ENCODE results near the gene CDH4.

The CDH4 gene

GRCh38 chr20:61897401-61898295 lies 645.6 kb downstream of the CDH4 start:
- no peak for DNase-seq

- no peak for DNase-seq
Observed at GRCh38 chr20:61898405-61898804, 646.3 kb downstream of the CDH4 start.

DNA sequence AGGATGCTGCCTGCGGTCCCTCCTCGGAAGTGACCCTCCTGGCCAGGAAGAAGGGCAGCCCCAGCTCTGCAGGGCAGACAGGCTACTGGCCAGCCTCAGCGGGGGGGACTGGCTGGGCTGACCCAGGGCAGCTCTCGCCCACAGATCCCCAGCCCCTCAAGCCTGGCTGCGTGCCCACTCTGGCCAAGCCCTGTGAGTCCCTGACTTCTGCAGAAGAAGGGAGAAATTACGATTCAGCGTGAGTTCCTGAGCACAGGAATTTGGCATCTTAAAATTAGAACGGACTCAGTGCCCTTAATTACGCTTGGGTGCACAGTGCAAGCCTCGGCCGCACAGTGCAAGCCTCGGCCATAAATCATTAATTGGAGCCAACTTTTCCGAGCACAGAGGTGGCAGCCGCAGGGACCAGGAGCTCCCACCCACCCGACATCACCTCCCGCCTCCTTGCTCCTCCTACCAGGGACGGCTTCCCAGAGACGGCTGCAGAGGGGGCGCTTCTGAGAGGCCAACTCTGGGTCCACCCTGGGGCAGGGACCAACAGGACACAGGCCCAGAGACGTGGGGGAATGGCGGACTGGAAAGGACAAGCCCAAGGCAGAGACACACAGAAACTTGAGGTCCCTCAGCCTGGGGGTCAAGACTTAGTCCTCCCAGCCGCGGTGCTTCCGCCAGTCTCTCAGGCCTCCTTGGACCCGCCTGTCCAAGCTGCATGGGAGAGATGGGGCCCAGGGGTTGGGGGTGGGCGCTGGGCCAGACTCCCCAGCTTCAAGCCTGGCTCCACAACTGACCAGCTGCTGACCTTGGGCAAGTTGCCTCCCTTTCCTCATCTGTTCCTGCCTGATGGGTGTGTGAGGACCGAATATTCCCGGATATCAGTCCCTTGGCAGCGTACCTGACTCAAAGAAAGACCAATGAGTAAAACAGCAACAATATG lies 648.2 kb downstream of the CDH4 start:
- no peak for DNase-seq

DNA sequence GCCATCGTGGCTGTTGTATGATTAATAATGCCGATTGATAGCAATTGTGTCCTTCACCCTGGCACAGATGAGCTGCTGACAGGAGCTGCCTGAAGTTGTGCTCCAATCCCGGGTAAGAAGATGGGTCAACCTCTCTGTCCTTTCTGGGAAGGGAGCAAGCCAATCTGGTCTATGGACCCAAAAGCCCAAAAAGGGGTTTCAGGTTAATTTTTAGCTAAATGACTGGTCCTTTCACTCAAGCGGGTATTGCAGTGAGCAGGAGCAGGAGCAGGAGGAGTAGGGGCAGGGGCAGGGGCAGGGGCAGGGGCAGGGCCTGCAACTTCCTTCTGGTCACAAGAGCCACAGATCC lies 648.9 kb downstream of the CDH4 start:
- no peak for DNase-seq

DNA sequence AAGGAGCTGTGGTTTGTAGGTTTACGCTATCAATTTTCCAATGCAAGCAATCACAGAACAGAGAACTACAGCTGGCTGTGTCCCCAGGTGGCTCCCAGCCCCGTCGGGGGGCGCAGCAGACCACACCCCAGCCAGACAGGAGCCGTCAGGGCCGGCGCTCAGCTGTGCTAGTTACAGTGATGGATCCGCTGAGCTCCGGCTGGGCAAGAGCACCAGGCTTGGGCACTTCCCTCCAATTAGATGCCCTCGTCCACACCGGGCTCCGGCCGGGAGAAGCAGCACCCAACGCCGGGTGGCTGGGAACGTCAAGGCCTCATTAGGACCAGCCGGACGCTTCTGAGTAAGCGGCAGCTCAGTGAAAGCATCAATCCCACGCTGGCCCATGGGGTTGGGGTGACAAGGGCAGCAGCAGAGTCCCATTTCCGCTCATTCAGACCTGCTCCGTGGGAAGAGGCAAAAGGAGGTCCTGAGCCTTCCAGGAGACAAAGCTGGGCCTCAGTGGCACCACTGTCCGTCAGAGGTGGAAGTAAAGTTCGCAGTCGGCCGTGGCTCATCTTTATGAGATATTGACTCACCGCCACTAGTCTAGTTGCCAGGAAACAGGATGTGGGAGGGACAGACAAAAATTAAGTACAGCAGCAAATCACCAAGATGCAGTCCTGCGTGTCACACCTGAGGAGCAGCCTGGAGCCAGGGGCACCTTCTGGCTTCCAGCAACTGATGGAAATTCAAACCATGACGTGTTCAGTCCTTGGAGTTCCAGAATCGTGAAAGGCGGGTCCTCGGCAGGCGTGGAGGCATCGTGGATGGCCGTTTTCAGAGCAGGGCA lies 649.5 kb downstream of the CDH4 start:
- no peak for DNase-seq

DNA sequence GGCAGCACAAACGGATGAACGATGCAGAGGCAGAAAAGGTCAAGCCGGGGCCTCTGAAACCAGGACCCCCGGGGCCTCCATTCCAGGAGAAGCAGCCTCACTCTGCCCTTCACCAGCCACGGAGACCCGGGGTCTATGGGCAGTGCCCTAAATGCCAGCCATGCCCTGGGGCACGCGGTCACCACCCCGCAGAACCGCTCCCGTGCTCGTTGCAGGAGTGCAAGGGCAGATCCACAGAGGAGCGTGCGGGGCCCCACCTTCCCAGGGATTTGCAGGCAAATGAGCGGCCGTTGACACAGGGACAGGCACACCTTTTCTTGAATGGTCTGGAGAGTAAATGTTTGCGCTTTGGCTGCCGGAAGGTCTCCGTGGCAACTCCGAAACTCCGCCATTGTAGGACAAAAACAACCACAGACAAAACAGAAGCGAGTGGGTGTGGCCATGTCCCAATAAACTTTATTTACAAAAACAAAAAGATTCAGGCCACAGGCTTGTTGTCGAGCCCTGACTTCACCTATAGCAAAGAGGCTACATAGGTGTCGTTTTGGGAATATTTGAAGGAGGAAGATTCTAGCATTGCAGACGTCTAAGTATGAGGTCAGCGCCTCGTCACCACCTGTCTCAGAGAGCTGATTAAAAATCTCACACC lies 650.3 kb downstream of the CDH4 start:
- no peak for DNase-seq

GRCh38 chr20:61903575-61904340 lies 651.7 kb downstream of the CDH4 start:
- no peak for DNase-seq

DNA sequence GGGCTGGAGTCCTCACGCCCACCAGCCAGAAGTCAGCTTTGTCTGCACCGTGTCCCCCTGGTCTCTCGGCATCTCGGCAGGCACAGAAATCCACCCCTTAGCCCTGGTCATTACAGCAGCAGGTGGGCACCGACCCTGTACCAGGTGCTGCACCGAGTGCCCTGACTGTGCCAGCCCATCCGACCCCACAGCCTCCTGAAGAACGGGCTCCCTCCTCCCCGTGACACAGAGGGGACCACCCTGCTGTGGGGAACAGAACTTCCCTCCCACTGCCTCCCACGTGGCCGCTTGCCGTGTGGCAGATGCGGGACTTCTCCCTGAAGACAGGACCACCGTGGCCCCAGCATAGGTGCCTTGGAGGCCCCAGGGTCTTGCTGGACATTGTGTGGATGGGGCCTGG lies 652.4 kb downstream of the CDH4 start:
- DNase-seq = no peak

DNA sequence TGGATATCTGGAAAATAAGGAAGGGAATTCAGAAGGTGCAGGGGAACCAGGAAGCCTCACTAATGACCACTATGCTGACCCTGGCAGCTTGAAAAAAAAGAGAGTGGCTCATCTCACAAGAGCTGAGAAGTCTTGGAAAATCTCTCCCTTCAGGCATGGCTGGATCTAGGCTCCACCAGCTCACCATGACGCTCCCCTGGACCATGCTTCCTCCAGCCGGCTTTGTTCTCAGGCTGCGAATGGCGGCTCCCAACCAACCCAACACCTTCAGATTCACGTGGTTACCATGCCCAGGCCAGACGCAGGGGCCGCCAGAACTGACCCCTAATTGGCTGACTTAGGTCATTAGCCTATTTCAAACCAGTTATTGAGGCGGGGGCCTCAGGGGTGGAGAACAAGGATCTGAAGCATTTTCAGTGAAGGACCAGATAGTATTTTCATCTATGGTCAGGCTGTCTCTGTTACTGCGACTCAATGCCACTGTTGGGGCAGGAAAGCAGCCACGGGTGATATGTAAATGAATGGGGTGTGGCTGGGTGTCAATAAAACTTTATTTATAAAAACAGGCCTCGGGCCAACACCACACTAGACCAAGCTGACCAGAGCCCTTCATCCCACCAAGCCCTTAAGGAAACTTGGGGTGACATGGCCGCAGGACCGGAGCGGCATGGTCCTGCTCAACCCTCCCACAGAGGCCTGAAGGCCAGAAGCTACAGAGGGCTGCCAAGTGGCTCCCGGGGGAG lies 653.9 kb downstream of the CDH4 start:
- no peak for DNase-seq

- DNase-seq = no peak
Observed at GRCh38 chr20:61907081-61907891, 655.2 kb downstream of the CDH4 start.

- no peak for DNase-seq
Observed at GRCh38 chr20:61908057-61909026, 656.3 kb downstream of the CDH4 start.

DNA sequence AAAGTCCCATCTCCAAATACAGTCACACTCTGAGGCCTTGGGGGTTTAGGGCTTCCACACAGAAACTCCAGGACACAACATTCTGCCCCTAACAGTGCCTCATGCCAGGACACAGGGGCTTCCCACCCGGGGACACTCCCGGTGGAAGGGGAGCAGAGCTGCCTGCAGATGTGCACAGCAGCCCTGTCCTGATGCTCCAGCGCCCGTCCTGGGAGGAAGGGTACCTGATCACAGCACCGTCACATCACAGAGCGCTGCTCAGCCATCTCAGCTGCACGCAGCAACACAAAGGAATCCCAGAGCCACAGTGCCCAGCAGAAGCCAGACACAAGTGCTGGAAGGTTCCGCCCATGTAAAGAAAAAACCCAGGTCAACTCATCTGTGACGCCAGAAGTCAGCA lies 657.0 kb downstream of the CDH4 start:
- no peak for DNase-seq

- DNase-seq = no peak
Observed at GRCh38 chr20:61909821-61910220, 657.8 kb downstream of the CDH4 start.

GRCh38 chr20:61911824-61912223 lies 659.8 kb downstream of the CDH4 start:
- no peak for DNase-seq

GRCh38 chr20:61912665-61913422 lies 660.8 kb downstream of the CDH4 start:
- no peak for DNase-seq

- no peak for DNase-seq
Observed at GRCh38 chr20:61913423-61914225, 661.6 kb downstream of the CDH4 start.

- DNase-seq = no peak
Observed at GRCh38 chr20:61915101-61915500, 663.0 kb downstream of the CDH4 start.
